GM19025 (cell line): ENCODE results near the gene CASZ1.

ENCODE experiments used
- ATAC-seq: cut with Tn5 transposase; IDR thresholded peaks from one replicate; pipeline ENCODE4 v1.9.1; 2021; ENCODE audit warnings: mild to moderate bottlenecking, low read depth, moderate library complexity; ENCODE audit not compliant: unreplicated experiment

The CASZ1 gene

DNA sequence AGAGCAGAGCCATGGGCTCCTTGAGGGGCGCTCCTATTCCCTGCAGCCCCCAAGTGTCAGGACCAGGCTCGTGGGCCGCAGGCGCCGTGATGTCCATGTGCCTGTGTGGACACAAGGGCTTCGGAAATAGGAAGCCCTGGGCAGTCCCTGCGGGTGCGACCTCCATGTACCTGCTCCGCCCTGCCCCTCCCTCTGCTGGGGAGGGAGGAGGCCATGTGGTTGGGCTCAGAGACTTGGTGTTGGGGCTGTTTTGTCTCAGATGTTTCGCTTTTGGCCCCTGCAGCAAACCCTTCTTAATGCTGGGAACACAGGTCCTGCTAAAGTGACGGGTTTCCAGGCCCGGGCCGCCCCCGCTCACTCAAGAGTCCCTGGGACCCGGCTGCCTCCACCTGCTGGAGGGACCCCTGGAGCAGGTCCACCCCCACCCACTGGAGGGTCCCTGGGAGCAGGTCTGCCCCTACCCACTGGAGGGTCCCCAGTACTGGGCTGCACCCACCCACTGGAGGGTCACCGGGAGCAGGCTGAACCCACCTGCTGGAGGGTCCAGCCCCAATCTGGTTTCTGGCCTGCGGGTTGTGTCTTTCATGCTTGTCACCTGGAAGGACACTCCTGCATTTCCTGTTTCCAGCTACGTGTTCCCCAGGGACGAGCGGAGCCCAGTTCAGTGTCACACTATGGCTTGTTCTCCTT lies 165.2 kb downstream of the CASZ1 start:
- ATAC-seq, result no peak

DNA sequence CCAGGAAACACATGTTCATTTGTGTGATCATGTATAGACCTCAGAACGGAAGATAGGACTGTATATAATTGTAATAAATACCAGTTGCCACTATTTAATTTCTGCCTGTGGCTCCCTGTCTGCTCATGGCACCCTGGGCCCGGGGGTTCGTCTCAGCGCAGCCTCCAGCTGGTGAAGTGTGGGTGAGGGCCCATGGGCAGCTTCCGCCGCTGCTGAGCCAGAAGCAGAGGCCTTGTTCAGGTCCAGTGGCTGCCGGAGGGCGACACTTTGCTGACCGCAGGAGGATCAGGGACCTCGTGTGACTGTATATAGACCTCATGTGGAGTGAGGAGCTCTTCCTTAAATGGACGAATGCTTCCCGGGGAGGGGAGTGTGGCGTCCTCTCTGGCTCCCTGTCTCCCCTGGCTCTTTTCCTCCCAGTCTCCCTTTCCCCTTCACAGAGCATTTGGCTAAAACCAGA lies 165.8 kb downstream of the CASZ1 start:
- ATAC-seq, result no peak

GRCh38 chr1:10629816-10630571 lies 166.5 kb downstream of the CASZ1 start:
- no peak for ATAC-seq

DNA sequence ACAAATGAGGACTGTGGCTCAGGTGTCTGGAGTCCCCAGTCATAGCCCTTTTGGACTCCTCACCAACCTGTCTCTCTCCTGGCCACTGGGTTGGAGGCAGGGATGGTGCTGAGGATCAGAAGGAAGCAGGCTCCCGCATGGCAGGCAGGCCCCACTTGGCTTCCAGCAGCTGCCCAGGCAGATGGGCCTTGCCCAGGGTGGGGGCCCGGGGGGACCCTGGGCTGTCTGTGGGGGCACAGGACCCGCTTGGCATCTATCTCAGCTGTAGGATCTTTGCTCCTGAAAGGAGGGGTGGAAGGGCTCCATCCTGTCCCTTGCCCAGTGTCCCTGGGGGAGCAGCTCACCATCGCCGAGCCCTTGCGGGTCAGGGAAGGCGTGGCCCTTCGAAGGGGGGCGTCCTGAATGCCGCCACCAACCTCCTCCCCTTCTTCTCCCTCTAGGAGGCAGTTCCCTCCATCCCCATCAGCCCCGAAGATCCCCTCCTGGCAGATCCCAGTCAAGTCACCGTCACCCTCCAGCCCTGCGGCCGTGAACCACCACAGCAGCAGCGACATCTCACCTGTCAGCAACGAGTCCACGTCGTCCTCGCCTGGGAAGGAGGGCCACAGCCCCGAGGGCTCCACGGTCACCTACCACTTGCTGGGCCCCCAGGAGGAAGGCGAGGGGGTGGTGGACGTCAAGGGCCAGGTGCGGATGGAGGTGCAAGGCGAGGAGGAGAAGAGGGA lies 167.2 kb downstream of the CASZ1 start:
- ATAC-seq, result no peak

- ATAC-seq, result no peak
Measured at GRCh38 chr1:10628685-10629084, 167.8 kb downstream of the CASZ1 start.

GRCh38 chr1:10626791-10627410 lies 169.5 kb downstream of the CASZ1 start:
- no peak for ATAC-seq

DNA sequence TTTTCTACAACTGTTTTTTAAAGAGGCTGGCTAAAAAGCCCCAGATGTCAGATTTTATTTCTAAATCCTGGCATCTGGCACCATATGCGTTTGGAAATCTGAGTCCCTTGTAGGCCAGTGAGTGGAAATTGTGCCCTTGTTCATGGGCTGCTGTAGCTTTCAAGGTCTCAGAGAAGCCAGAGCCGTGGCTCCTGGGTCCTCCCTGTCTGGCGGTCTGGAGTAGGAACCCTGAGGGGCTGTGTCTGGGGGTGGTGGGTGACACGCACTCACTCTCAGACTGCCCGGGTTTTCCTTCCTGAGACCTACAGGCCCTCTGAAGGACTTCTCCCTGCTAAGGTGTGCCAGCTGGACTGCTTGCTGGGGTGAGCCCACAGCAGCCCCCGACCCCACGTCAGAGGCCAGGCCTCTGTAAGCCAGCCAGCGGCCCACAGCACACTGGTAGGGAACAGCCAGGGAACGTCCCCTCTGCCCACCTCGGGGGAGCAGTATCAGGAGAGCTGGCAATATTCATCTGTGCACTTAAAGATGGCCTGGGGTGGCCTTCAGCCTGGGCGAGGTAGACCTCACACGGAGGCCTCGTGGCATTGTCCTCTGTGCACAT lies 170.2 kb downstream of the CASZ1 start:
- no peak for ATAC-seq

GRCh38 chr1:10625554-10625953 lies 170.9 kb downstream of the CASZ1 start:
- no peak for ATAC-seq

- ATAC-seq, result no peak
Measured at GRCh38 chr1:10625076-10625475, 171.4 kb downstream of the CASZ1 start.

DNA sequence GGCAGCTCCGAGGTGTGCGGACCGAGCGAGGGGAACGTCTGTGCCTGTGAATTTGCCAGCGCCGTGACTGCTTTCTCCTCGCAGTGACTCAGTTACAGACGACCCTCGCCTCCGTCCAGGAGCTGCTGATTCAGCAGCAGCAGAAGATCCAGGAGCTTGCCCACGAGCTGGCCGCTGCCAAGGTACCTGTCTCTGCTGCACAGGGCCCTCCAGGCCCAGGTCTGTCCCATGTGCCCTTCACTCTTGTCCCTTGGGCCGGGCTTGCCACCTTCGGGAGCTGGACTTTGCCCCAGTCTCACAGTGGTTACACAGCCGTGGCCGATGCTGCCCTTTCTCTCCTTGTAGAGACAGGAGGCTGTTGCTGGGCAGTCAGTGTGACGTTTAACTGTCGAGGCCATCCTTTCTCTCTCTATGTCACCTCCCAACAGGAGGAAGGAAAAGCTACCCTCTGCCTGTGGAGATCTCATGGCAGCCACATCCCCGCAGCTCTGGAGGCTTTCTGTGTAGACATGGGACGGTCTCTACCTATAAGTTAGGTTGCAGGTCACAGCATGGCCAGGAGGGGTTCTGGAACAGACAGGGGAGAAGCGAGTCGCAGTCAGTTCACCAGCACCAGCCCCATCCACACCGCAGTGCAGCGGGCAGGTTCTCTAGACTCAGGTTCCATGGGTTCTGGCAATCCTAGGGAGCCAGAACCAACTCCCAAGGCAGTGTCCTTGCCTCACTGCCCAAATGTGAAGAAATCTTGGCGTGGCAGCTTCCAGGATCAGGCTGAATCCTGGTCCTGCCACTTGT lies 172.0 kb downstream of the CASZ1 start:
- no peak for ATAC-seq

DNA sequence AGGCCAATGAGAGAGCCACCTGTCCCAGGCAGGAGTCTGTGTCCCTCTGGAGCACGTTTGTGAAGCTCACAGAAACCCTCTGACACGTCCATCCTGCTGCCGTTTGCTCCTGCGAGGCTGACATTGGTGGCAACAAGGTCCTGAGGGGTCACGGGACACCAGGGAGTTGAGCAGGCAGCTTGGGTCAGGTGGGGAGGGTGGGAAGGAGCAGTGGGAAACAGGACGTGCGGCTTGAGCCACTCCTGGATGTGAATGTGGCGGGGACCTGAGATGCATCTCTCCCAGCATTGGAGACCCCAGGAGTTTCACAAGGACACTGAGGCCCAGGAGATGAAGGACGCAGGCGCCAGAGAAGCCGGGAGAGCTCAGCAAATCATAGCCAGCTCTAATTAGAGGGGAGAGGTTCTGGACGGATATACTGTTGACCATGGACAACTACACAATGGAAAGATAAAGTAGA lies 172.7 kb downstream of the CASZ1 start:
- ATAC-seq, result no peak

DNA sequence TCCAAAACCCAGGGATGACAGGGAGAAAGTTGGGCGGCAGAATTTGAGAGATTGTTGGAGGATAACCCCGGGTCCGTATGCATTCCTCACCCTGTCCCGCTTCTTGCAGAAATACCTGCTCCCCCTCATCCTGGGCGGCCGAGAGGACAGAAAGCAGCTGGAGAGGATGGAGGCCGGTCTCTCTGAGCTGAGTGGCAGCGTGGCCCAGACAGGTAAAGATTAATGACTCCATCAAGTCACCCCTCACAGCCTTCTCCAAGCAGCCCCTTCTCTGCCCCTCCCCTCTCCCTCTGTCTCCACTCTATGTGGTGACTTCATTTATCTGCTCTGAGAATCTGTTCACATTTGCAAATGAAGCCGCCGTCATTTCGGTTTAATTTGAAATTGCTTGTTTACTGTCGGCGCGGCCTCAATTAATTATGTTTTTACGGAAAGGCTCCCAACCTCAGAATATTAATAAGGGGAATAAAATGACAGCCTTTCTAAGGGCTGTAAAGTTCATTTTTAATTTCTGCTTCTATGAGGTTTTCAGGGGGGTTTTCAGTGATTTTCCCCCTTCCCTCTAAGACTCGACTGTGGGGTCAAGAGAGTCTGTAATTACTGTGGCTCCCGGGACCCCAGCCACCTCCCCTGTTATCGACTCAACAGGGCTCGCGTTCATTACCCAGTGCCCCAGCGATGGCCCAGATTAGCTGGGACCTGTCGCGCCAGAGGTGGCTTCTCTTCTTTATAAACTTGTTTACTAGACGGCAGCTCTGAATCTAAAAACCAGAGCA lies 173.3 kb downstream of the CASZ1 start:
- no peak for ATAC-seq

DNA sequence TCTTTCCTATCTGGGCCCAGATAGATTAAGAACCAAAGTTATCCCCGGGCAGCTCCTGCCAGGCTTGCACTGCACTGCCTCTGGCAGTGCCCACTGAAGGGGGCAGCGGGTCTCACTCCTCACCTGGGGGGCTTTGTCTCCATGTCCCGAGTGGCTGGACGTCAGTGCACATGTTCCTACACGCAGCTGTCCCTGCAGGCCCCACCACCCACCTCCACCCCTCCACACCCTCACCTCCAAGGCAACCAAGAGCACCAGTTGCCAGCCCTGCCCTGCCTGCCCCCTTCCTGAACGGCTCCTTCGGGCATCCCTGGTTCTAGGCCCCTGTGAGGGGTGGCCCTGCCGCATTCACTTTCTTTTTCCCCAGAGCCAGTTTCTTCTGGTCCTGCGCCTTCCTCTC lies 174.5 kb downstream of the CASZ1 start:
- no peak for ATAC-seq

DNA sequence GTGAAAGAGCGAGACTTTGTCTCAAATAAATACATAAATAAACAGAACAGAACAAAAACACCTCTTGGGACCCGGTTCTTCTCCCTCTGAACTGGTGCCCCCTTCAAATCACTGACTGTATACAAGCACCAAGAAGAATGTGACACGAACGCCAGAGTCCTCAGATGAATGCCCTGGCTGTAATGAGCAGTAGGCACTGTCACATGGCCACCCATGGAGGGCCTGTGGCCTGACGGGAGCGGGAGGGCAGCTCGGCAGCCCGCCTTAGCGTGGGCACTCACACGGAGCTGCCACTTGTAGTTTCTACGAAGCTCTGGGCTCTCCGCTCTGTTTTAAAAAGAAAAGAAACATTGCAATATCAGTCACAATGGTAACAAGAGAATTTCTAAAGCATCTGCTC lies 175.7 kb downstream of the CASZ1 start:
- ATAC-seq, result no peak

DNA sequence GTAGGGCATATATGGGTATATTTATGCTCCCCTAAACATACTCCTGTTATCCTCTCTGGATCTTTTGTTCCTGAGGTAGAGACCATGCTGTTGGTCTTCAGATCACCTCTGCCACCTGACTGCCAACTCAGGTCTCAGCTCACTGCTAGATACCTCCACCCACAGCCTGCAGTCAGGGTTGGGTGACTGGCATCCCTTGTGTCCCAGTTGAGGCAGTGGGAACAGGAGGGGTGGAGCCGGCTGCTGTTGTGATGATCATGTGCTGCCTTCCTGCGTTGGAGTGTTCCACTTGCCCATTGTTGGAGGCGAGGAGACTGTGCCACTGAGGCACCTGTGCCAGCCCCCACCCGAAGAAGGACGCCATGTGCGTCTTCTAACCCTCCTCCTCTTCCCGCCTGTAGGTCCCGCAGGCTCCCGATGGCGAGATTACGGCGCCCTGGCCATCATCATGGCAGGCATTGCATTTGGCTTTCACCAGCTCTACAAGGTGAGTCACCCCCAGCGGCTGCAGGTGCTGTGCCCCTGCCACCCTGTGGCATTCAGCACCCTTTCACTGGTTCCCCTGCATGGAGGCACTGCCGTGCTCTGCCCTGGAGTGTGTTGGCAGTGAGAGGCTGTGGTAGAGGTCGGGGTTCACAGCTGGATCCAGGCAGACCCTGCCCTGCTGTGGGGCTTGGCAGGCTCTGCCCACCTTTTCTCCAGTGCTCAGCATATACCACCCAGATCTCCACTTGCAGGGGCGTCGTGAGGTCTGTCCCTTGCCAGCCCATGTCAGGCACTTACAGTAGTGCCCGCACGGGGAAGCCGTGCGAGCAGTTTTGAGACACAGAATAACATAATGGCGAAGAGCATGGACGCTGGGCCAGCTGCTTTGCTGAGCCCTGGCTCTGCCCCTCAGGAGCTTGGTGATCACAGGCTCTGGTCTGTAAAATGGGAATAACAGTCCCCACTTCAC lies 178.2 kb downstream of the CASZ1 start:
- ATAC-seq, result no peak

- ATAC-seq, result no peak
Measured at GRCh38 chr1:10617318-10617717, 179.1 kb downstream of the CASZ1 start.

DNA sequence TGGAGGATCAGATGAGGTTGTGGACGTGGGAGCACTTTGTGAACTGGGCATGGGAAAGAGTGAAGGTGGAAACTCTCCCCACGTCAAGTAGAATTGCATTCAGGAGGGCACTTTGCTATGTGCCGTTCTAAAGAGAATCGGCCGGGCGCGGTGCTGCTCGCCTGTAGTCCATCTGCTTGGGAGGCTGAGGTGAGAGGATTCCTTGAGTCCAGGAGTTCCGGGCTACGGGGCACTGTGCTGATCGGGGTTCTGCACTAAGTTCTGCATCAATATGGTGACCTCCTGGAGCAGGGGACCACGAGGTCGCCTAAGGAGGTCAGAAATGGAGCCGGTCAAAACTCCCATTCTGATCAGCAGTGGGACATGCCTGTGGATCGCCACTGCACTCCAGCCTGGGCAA lies 179.8 kb downstream of the CASZ1 start:
- ATAC-seq, result no peak
